PFSK-1 (cell line): Measurements from ENCODE around the gene BCKDK.

ENCODE experiments used
- POLR2AphosphoS5 ChIP-seq: IDR thresholded peaks from 2 replicates; pipeline ENCODE4 v1.6.1; 2012; ENCODE audit warnings: low read depth, mild to moderate bottlenecking, control low read depth, low read length, moderate library complexity
- REST ChIP-seq, 2 experiments: IDR thresholded peaks; 2 replicates each; pipeline versions ENCODE4 v1.6.1 to v1.8.0; 2011 to 2012; ENCODE audit warnings: low read depth in 2 of 2, low read length in 2 of 2, control low read depth in 1 of 2, inconsistent platforms in 1 of 2, mild to moderate bottlenecking in 1 of 2, moderate library complexity in 1 of 2; ENCODE audit not compliant: insufficient read depth in 1 of 2
- TAF1 ChIP-seq: IDR thresholded peaks from 2 replicates; pipeline ENCODE4 v1.6.1; 2012; ENCODE audit warnings: low read length, control low read depth, borderline replicate concordance; ENCODE audit not compliant: insufficient read depth

DNA sequence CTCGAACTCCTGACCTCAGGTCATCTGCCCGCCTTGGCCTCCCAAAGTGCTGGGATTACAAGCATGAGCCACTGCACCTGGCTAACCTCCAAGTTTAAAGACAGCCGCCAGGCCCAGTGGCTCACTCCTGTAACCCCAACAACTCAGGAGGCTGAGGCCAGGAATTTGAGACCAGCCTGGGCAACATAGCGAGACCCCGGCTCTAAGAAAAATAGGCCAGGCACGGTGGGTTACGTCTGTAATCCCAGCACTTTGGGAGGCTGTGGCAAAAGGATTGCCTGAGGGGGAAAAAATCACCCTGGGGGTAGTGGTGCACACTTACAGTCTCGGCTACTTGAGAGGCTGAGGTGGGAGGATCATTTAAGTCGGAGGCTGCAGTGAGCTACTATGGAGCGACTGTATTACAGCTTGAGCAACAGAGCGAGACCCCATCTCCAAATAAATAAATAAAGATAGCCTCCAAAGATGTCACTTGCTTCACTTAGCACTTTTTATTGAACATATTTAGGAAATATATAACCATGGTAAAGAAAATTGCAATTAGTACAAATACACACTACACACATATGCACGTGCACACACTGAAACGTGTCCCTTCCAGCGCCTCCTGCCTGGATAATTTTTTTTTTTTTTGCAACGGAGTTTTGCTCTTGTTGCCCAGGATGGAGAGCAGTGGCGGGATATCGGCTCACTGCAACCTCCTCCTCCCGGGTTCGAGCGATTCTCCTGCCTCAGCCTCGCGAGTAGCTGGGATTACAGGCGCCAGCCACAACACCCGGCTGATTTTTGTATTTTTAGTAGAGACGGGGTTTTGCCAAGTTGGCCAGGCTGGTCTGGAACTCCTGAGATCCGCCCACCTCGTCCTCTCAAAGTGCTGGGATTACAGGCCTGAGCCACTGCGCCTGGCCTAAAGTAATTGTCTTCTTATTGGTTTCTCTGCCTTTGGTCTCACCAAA is 1.4 kb upstream of the BCKDK start:
- TF ChIP-seq POLR2AphosphoS5 (no peak), TAF1 (no peak), REST (IDR thresholded peaks at IDR 0.05; ENCODE audit: insufficient read depth in 1 of 2, low read depth in 2 of 2, low read length in 2 of 2) (no peak)
